ENCODE data around the gene HNF1A. TPM values are rescaled to one million over a fixed set of nuclear protein-coding genes. Genes with fewer than 3 reads are reported as not detected.

The HNF1A gene
- total RNA-seq, 1 donor from 2014 or later: not detected

GRCh38 chr12:120984351-120984898 lies 6.1 kb downstream of the HNF1A start:
- DNase-seq (ENCODE audit: low spot score): no peak

- DNase-seq (ENCODE audit: low spot score): no peak
Observed at GRCh38 chr12:120988234-120988633, 9.9 kb downstream of the HNF1A start.

GRCh38 chr12:120988658-120989057 lies 10.3 kb downstream of the HNF1A start:
- no peak for DNase-seq (ENCODE audit: low spot score)

- no peak for DNase-seq (ENCODE audit: low spot score)
Observed at GRCh38 chr12:120989687-120990086, 11.3 kb downstream of the HNF1A start.

GRCh38 chr12:120990487-120991055 lies 12.2 kb downstream of the HNF1A start:
- DNase-seq (ENCODE audit: low spot score): no peak

GRCh38 chr12:120991965-120992364 lies 13.6 kb downstream of the HNF1A start:
- DNase-seq (ENCODE audit: low spot score): no peak

GRCh38 chr12:120992989-120993388 lies 14.6 kb downstream of the HNF1A start:
- DNase-seq (ENCODE audit: low spot score): no peak

- no peak for DNase-seq (ENCODE audit: low spot score)
Observed at GRCh38 chr12:120993496-120993895, 15.2 kb downstream of the HNF1A start.

- no peak for DNase-seq (ENCODE audit: low spot score)
Observed at GRCh38 chr12:120994059-120994458, 15.7 kb downstream of the HNF1A start.

GRCh38 chr12:120994589-120995337 lies 16.4 kb downstream of the HNF1A start:
- DNase-seq (ENCODE audit: low spot score): no peak

GRCh38 chr12:120996133-120996746 lies 17.9 kb downstream of the HNF1A start:
- no peak for DNase-seq (ENCODE audit: low spot score)

GRCh38 chr12:120997448-120997847 lies 19.1 kb downstream of the HNF1A start:
- no peak for DNase-seq (ENCODE audit: low spot score)

- DNase-seq (ENCODE audit: low spot score): no peak
Observed at GRCh38 chr12:120998435-120998834, 20.1 kb downstream of the HNF1A start.

GRCh38 chr12:120999191-121000120 lies 21.1 kb downstream of the HNF1A start:
- no peak for DNase-seq (ENCODE audit: low spot score)

GRCh38 chr12:121000530-121000929 lies 22.2 kb downstream of the HNF1A start:
- no peak for DNase-seq (ENCODE audit: low spot score)

GRCh38 chr12:121001060-121001459 lies 22.7 kb downstream of the HNF1A start:
- no peak for DNase-seq (ENCODE audit: low spot score)

- no peak for DNase-seq (ENCODE audit: low spot score)
Observed at GRCh38 chr12:121001841-121002483, 23.6 kb downstream of the HNF1A start.

- DNase-seq (ENCODE audit: low spot score): no peak
Observed at GRCh38 chr12:121003650-121004049, 25.3 kb downstream of the HNF1A start.

GRCh38 chr12:121004253-121004815 lies 26.0 kb downstream of the HNF1A start:
- no peak for DNase-seq (ENCODE audit: low spot score)

- DNase-seq (ENCODE audit: low spot score): no peak
Observed at GRCh38 chr12:121005346-121005815, 27.0 kb downstream of the HNF1A start.

Data from mesenteric fat pad (tissue), 1 donor.